ENCODE data around the gene SLC36A3.

GRCh38 chr5:151278845-151279244, 24.7 kb downstream of the SLC36A3 start:
- TF ChIP-seq CTCF (IDR thresholded peaks at IDR 0.05; ENCODE audit: low read depth, low read length, poor library complexity, severe bottlenecking): no peak
- no peak for TF ChIP-seq EZH2phosphoT487 (IDR thresholded peaks at IDR 0.05; ENCODE audit: borderline replicate concordance, low read length)
